MV-4-11 (cell line): ENCODE measurements around the gene GGACT.
A peak's percentile ranks its signal among the peaks of the same experiment; 100 is the strongest.

ENCODE experiments used
- DNase-seq: peaks from one replicate; lab custom pipeline; 2025; lab: John Stamatoyannopoulos, UW

The GGACT gene

DNA sequence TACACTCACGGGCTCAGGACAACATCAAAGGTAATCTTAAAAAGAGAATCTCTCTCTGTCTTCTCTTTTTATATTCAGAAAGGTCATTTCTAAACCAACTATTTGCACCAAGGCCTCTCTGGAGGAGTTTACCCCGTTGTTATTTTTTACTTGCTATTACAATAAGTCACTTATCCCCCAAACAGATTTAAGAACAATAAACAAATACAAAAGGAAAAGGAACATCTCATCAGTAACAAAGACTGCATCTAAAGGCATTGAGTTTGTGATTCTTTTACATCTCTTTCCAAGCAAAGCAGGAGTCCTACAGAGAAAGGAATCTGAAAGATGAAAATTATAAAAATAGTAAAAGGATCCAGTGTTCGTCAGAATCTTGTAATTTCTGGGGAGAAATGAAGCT is 75.4 kb downstream of the GGACT start:
- DNase-seq, result no peak

- DNase-seq, result no peak
Observed at GRCh38 chr13:100512422-100512821, 76.2 kb downstream of the GGACT start.

DNA sequence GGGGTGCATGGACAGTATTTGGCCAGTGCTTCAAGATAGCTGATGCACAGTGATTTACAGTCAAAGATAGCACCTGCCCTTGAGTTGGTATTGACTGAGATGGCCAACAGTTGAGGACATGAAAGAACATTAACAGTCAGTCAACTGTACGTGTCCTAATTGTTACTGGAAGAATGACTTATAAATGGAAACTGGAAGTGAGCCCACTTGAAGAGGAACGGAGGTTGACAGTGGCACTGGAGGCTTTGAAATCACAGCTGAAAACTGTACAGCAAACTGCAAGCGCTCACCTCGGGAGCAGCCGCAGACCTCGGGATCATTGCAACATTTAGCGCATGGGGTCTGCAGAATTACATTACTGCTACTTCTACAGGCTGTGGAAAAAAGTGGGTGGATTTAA is 77.1 kb downstream of the GGACT start:
- DNase-seq, result peak; percentile 67

DNA sequence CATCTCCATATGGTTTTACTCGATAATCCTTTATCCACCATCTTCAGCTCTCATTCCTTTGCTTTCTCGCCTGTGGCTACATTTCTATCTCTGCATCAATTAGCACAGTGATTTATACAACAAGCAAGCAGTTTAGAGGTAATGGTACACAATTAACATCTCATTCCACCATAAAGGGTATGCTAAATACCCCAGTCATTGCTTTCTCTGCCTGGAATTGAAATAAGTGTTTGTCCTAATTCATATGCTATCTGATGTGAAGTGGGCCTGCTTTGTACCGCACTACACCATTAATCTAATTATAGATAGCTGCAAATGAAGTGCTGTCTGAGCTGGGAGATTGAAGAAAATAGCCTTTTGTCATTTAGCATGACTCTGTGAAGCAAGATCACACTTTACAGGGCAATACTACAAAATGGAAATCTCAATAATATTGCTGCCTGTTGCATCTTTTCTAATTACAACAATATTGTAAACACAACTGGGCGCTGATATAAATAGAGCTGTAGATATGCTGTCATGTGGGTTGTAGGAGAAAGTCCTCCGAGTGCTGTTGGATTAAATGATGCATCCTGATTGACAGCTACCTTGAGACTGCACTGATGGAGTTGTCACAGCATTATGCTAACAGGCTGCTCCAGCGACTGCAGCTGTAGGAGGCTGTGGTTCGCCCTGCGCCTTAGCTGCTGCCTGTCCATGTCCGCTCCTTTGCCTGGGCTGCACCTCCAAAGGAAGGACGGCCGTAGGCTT is 78.2 kb downstream of the GGACT start:
- DNase-seq, result no peak

- DNase-seq, result no peak
Observed at GRCh38 chr13:100508996-100509395, 79.6 kb downstream of the GGACT start.

DNA sequence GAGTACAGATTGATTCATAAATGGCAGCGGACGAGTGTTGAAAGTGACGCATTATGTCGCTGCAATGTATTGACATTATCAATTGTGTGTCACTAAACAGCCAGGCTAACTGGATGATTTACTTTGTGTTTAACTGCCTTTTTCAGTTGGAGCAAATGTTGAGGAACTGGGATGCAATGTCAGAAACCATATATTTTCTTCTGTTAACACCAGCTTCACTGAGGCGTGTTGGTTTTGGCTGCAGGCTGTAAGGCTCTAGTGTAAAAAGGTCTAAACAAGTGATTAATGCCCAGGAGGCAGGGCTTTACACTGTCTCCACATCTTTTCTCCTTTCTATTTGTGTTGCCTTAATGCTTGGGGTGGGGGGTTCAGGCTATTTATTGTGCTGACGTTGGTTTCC is 80.1 kb downstream of the GGACT start:
- DNase-seq, result no peak

DNA sequence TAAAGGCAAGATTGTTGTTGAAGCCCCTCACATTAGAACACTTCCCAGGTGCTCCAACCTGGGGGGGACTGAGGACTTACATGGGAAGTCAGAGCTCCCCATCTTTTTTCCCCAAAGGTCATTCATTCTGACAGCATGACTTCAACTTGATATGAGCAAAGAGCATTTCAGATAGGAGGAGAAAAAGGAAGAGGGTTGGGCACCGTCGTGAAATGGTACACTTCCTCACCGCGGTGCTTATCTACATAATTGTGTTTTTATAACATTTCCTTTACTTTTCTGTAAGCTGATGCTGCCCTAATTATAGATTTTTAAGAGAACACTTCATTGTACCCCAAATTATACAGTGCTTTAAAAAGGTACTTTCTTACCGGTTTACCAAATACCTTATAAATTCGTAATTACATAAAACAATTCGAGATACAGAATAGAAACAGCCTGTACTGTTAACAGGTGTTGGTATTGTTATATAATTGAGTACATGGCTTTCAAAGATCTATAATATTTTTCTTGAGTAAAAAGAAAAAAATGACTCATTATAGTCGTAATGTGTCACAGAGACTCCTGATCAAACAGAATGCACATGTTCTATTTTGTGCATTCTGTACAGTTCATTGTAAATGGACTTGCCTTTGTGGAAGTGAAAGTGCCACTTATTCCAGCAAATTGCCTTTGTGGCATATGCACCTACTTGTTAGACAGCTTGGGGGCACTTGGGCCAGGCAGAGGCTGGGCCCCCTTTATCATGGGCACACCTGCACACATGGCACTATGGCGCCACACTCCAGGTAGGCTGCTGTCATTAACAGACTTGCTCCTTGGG is 81.8 kb downstream of the GGACT start:
- DNase-seq, result peak; percentile 77

DNA sequence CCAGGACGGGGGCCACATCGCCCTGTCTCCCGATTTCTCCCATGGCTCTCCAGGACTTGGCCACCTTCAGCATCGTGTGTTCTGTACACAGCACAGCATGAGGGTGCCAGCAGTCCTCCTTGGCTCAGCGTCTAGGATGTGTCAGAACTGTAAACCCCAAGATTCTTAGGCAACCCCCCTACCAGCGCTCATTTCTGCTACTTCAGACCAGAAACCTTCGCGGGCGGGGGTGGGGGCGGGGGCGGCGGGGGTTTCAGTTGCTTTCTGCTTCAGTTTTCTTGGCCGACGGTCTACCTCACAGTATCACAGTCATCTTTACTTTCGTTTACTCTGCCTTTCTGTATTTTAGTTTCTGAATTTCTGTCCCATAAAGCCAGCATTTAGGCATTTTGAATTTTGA is 82.4 kb downstream of the GGACT start:
- DNase-seq, result no peak

GRCh38 chr13:100503622-100504021 is 85.0 kb downstream of the GGACT start:
- DNase-seq, result no peak

DNA sequence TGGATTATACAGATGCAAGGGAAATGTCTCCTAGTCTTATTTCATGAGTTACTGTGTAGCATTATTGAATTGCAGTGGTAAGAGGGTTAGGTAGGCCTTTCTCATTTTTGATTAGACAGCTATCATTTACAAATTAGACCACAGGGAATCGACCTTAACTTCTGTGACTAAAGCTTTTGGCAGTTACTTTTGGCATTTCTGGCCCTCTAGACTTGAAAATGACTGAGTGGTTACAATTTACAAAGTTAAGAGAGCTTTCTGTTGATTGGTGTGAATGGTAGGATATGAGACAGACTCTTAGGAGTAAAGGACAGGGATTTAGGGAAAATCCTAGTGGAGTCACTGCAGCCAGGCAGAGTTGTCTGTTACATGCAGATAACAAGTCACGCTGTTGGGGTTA is 86.1 kb downstream of the GGACT start:
- no peak for DNase-seq

DNA sequence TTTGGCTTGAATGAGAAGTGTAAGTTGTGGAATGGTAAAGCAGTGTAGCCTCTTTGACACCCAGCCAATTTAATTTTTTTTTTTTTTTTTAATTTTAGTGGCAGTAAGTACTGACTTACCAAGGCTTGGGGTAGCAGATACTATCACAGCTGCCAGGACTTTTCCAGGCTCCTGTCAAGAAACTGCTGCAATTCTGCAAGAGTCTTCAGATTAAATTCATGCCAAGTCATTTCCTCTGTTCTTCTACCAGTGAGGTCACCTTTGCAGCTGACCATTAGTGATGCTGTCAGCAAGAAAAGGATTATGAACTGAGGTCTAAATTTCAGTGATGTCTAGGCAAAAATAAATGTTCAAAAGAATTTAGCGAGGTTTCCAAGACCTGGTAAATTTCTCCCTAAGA is 91.2 kb downstream of the GGACT start:
- no peak for DNase-seq

DNA sequence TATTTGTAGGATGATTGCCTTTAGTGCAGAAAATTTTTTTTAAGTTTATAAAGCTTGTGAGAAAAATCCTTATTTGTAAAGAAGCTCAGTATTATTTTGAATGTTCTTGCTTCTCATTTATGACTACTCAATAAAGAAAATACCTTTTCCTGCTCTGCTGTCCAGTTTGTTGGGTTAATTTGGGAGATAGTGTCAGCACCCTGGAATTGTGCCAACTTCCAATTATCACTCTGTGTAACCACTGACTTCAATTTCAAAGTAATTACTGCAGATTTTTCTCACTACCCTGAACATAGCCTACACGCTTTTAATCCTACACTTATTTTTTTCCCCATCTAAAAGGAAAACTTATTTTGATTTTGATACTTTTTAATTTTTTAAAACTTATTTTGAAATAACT is 93.1 kb downstream of the GGACT start:
- no peak for DNase-seq

- DNase-seq, result peak; percentile 92
Observed at GRCh38 chr13:100493418-100493817, 95.2 kb downstream of the GGACT start.

GRCh38 chr13:100491164-100491842 is 97.3 kb downstream of the GGACT start:
- peak; percentile 85 for DNase-seq

DNA sequence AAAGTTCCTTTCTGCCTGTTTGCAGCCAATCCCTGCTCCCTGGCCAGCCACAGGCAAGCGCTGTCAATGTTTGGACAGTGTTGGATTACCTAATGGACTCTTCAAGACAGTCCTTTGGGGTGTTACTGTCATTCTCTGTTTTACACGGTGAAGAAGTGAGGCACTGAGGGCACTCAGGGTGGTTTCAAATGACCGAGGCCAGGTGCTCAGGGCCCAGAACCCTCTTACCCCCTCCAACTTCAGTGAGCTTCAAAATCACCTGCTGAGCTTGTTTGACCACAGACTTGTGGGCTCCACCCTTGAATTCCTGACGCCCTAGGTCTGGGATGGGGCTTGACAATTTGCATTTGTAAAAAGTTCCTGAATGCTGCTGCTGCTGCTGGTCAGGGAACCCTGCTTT is 97.9 kb downstream of the GGACT start:
- DNase-seq, result no peak

- no peak for DNase-seq
Observed at GRCh38 chr13:100485265-100485664, 103.3 kb downstream of the GGACT start.

- DNase-seq, result no peak
Observed at GRCh38 chr13:100484702-100485101, 103.9 kb downstream of the GGACT start.

- no peak for DNase-seq
Observed at GRCh38 chr13:100483841-100484381, 104.7 kb downstream of the GGACT start.

DNA sequence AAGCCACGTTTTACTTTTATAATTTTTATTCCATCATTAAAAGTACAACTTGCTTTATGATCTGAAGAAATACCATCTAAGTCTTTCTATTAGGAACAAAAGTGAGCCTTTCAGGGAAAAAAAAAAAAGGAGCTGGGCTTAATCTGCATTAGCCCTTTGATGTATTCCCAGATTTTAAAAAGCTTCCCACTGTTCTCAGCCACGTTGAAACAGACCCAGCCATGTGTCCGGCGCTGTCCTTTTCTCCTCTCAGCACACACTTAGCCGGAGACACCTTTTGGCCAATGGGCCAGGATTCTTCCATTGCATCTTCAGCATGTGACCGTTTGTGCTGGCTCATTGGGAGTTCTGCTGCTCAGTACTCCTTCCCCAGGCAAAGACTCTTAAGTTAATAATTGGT is 105.5 kb downstream of the GGACT start:
- no peak for DNase-seq

- peak; percentile 21 for DNase-seq
Observed at GRCh38 chr13:100480676-100481075, 107.9 kb downstream of the GGACT start.
